ENCODE data around the gene KCNJ10. TPM values are rescaled to one million over a fixed set of nuclear protein-coding genes. Genes with fewer than 3 reads are reported as not detected.

KCNJ10 gene
- total and polyA plus RNA-seq, 2 of the 13 experiments (the other 11 are each of a cell fraction or from before 2014, with no cell fraction given): 4.4 to 10.3 TPM

DNA sequence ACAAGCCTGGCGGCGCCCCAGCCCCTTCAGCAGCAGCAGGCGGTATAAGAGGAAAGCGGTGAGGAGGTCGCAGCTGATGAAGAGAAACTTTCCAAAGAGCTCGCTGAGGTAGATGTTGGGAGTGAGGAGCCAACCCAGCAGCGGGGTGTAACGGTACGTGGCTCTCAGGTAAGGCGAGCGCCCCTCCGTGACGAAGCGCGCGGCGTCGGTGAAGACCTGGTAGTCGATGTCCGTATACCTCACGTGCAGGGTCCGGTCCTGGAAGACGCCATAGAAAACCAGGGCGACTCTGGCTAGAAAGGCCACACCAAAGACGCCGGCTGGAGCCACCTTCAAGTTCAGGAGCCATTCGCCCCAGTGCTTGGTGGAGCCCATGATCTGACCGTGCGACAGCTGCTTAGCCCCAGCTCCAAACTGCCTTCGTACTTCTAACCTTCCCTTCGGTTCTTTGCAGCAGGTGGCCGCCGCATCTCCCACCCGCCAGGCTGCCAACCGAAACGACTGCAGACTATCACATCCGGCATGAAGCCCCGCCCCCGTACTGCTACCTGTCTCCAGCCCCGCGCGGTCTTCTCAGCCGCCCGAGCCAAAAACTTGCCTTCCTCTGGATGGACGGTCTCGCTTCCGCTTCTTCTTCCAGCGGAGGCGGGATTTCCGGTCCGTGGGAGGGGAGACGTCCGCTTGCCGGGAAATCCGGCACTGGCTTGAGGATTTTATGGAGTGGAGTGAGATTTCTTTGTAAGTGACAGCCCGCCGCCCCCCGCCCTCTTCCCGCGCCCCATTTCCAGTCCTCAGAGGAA lies 38.4 kb downstream of the KCNJ10 start, which contains the start of gene PIGM (continued):
- TF ChIP-seq, protein P1, sequence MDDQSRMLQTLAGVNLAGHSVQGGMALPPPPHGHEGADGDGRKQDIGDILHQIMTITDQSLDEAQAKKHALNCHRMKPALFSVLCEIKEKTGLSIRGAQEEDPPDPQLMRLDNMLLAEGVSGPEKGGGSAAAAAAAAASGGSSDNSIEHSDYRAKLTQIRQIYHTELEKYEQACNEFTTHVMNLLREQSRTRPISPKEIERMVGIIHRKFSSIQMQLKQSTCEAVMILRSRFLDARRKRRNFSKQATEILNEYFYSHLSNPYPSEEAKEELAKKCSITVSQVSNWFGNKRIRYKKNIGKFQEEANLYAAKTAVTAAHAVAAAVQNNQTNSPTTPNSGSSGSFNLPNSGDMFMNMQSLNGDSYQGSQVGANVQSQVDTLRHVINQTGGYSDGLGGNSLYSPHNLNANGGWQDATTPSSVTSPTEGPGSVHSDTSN (CRISPR knock-in tag; IDR thresholded peaks at IDR 0.05; ENCODE audit: borderline replicate concordance): no peak
- no peak for TF ChIP-seq ONECUT2 (CRISPR knock-in tag; IDR thresholded peaks at IDR 0.05)
- TF ChIP-seq, protein P2, sequence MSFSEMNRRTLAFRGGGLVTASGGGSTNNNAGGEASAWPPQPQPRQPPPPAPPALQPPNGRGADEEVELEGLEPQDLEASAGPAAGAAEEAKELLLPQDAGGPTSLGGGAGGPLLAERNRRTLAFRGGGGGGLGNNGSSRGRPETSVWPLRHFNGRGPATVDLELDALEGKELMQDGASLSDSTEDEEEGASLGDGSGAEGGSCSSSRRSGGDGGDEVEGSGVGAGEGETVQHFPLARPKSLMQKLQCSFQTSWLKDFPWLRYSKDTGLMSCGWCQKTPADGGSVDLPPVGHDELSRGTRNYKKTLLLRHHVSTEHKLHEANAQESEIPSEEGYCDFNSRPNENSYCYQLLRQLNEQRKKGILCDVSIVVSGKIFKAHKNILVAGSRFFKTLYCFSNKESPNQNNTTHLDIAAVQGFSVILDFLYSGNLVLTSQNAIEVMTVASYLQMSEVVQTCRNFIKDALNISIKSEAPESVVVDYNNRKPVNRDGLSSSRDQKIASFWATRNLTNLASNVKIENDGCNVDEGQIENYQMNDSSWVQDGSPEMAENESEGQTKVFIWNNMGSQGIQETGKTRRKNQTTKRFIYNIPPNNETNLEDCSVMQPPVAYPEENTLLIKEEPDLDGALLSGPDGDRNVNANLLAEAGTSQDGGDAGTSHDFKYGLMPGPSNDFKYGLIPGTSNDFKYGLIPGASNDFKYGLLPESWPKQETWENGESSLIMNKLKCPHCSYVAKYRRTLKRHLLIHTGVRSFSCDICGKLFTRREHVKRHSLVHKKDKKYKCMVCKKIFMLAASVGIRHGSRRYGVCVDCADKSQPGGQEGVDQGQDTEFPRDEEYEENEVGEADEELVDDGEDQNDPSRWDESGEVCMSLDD (CRISPR knock-in tag; IDR thresholded peaks at IDR 0.05; ENCODE audit: borderline replicate concordance): 0 out of 2 replicates have a peak, but pooled peaks have one; percentile 67
- TF ChIP-seq, protein P3, sequence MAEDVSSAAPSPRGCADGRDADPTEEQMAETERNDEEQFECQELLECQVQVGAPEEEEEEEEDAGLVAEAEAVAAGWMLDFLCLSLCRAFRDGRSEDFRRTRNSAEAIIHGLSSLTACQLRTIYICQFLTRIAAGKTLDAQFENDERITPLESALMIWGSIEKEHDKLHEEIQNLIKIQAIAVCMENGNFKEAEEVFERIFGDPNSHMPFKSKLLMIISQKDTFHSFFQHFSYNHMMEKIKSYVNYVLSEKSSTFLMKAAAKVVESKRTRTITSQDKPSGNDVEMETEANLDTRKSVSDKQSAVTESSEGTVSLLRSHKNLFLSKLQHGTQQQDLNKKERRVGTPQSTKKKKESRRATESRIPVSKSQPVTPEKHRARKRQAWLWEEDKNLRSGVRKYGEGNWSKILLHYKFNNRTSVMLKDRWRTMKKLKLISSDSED (CRISPR knock-in tag; IDR thresholded peaks at IDR 0.05): no peak
- no peak for TF ChIP-seq ZNF30 (CRISPR knock-in tag; IDR thresholded peaks at IDR 0.05)
- TF ChIP-seq EED (CRISPR knock-in tag; IDR thresholded peaks at IDR 0.05): no peak
- no peak for TF ChIP-seq CBFB (CRISPR knock-in tag; IDR thresholded peaks at IDR 0.05)
- no peak for TF ChIP-seq ZNF558 (CRISPR knock-in tag; IDR thresholded peaks at IDR 0.05; ENCODE audit: borderline replicate concordance)
- TF ChIP-seq ZBTB20 (CRISPR knock-in tag; IDR thresholded peaks at IDR 0.05; ENCODE audit: borderline replicate concordance, low read depth): no peak
- TF ChIP-seq ZNF274 (CRISPR knock-in tag; IDR thresholded peaks at IDR 0.05): 0 out of 2 replicates have a peak, but pooled peaks have one; percentile 5
- no peak for TF ChIP-seq IKZF1 (IDR thresholded peaks at IDR 0.05)
- TF ChIP-seq, protein P4, sequence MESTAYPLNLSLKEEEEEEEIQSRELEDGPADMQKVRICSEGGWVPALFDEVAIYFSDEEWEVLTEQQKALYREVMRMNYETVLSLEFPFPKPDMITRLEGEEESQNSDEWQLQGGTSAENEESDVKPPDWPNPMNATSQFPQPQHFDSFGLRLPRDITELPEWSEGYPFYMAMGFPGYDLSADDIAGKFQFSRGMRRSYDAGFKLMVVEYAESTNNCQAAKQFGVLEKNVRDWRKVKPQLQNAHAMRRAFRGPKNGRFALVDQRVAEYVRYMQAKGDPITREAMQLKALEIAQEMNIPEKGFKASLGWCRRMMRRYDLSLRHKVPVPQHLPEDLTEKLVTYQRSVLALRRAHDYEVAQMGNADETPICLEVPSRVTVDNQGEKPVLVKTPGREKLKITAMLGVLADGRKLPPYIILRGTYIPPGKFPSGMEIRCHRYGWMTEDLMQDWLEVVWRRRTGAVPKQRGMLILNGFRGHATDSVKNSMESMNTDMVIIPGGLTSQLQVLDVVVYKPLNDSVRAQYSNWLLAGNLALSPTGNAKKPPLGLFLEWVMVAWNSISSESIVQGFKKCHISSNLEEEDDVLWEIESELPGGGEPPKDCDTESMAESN (CRISPR knock-in tag; conservative IDR thresholded peaks at IDR 0.05): 0 out of 2 replicates have a peak, but pooled peaks have one; percentile 12
- TF ChIP-seq, protein P5, sequence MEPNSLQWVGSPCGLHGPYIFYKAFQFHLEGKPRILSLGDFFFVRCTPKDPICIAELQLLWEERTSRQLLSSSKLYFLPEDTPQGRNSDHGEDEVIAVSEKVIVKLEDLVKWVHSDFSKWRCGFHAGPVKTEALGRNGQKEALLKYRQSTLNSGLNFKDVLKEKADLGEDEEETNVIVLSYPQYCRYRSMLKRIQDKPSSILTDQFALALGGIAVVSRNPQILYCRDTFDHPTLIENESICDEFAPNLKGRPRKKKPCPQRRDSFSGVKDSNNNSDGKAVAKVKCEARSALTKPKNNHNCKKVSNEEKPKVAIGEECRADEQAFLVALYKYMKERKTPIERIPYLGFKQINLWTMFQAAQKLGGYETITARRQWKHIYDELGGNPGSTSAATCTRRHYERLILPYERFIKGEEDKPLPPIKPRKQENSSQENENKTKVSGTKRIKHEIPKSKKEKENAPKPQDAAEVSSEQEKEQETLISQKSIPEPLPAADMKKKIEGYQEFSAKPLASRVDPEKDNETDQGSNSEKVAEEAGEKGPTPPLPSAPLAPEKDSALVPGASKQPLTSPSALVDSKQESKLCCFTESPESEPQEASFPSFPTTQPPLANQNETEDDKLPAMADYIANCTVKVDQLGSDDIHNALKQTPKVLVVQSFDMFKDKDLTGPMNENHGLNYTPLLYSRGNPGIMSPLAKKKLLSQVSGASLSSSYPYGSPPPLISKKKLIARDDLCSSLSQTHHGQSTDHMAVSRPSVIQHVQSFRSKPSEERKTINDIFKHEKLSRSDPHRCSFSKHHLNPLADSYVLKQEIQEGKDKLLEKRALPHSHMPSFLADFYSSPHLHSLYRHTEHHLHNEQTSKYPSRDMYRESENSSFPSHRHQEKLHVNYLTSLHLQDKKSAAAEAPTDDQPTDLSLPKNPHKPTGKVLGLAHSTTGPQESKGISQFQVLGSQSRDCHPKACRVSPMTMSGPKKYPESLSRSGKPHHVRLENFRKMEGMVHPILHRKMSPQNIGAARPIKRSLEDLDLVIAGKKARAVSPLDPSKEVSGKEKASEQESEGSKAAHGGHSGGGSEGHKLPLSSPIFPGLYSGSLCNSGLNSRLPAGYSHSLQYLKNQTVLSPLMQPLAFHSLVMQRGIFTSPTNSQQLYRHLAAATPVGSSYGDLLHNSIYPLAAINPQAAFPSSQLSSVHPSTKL (CRISPR knock-in tag; IDR thresholded peaks at IDR 0.05): peak; percentile 64
- no peak for TF ChIP-seq ZNF260 (CRISPR knock-in tag; IDR thresholded peaks at IDR 0.05; ENCODE audit: borderline replicate concordance, low read depth)

Data from HepG2 (cell line).